ENCODE measurements around the gene DCTPP1.
"Not testable (repeated sequence)": the region's sequence is repeated elsewhere in the genome, so short reads cannot be mapped to it uniquely, and the experiment has no call there.

Gene DCTPP1

GRCh38 chr16:30464078-30464477 is 34.2 kb upstream of the DCTPP1 start:
- Histone ChIP-seq H3K27ac (ENCODE audit: low read length) (no peak overlapping the region), H3K36me3 (ENCODE audit: control insufficient read depth, insufficient read depth, low read length) (no peaks in the 10 kb centered on the region), H3K4me3 (ENCODE audit: low read length) (no peak overlapping the region), H3K9me3 (ENCODE audit: control insufficient read depth, insufficient read depth, low read length) (no peaks in the 10 kb centered on the region), H3K4me1 (ENCODE audit: control insufficient read depth, insufficient read depth, low read length) (no peaks in the 10 kb centered on the region), H3K27me3 (ENCODE audit: control insufficient read depth, insufficient read depth, low read length) (no peaks in the 10 kb centered on the region)
- no peak for DNase-seq (ENCODE audit: low read depth, low spot score)
- WGBS (ENCODE audit: insufficient coverage, insufficient read length), result no CpG with 5 or more reads among the region's 7 CpGs

GRCh38 chr16:30461426-30461825 is 31.6 kb upstream of the DCTPP1 start:
- WGBS (ENCODE audit: insufficient coverage, insufficient read length), result no CpG with 5 or more reads among the region's 5 CpGs
- H3K27me3 ChIP-seq (ENCODE audit: control insufficient read depth, insufficient read depth, low read length); H3K4me1 ChIP-seq (ENCODE audit: control insufficient read depth, insufficient read depth, low read length); H3K27ac ChIP-seq (ENCODE audit: low read length); DNase-seq (ENCODE audit: low read depth, low spot score); H3K9me3 ChIP-seq (ENCODE audit: control insufficient read depth, insufficient read depth, low read length); H3K4me3 ChIP-seq (ENCODE audit: low read length); H3K36me3 ChIP-seq (ENCODE audit: control insufficient read depth, insufficient read depth, low read length): not testable (repeated sequence)

- Histone ChIP-seq H3K27me3 (ENCODE audit: control insufficient read depth, insufficient read depth, low read length) (no peaks in the 10 kb centered on the region), H3K36me3 (ENCODE audit: control insufficient read depth, insufficient read depth, low read length) (no peaks in the 10 kb centered on the region), H3K4me1 (ENCODE audit: control insufficient read depth, insufficient read depth, low read length) (no peaks in the 10 kb centered on the region), H3K4me3 (ENCODE audit: low read length) (no peak overlapping the region), H3K9me3 (ENCODE audit: control insufficient read depth, insufficient read depth, low read length) (no peaks in the 10 kb centered on the region), H3K27ac (ENCODE audit: low read length) (no peak overlapping the region)
- no peak for DNase-seq (ENCODE audit: low read depth, low spot score)
- WGBS (ENCODE audit: insufficient coverage, insufficient read length), result no CpG with 5 or more reads among the region's 11 CpGs
Observed at GRCh38 chr16:30459456-30459855, 29.6 kb upstream of the DCTPP1 start.

- Histone ChIP-seq H3K36me3 (ENCODE audit: control insufficient read depth, insufficient read depth, low read length) (no peaks in the 10 kb centered on the region), H3K4me1 (ENCODE audit: control insufficient read depth, insufficient read depth, low read length) (no peaks in the 10 kb centered on the region), H3K9me3 (ENCODE audit: control insufficient read depth, insufficient read depth, low read length) (no peaks in the 10 kb centered on the region), H3K27me3 (ENCODE audit: control insufficient read depth, insufficient read depth, low read length) (no peaks in the 10 kb centered on the region), H3K4me3 (ENCODE audit: low read length) (no peak overlapping the region), H3K27ac (ENCODE audit: low read length) (no peak overlapping the region)
- DNase-seq (ENCODE audit: low read depth, low spot score), result no peak
- WGBS (ENCODE audit: insufficient coverage, insufficient read length), result no CpG with 5 or more reads among the region's 22 CpGs
Observed at GRCh38 chr16:30458561-30459394, 28.9 kb upstream of the DCTPP1 start.

- Histone ChIP-seq H3K4me1 (ENCODE audit: control insufficient read depth, insufficient read depth, low read length) (no peaks in the 10 kb centered on the region), H3K27me3 (ENCODE audit: control insufficient read depth, insufficient read depth, low read length) (no peaks in the 10 kb centered on the region), H3K4me3 (ENCODE audit: low read length) (no peak overlapping the region), H3K27ac (ENCODE audit: low read length) (no peak overlapping the region), H3K9me3 (ENCODE audit: control insufficient read depth, insufficient read depth, low read length) (no peaks in the 10 kb centered on the region), H3K36me3 (ENCODE audit: control insufficient read depth, insufficient read depth, low read length) (no peaks in the 10 kb centered on the region)
- DNase-seq (ENCODE audit: low read depth, low spot score), result no peak
- no CpG with 5 or more reads among the region's 16 CpGs for WGBS (ENCODE audit: insufficient coverage, insufficient read length)
Observed at GRCh38 chr16:30457743-30458560, 28.1 kb upstream of the DCTPP1 start.

- Histone ChIP-seq H3K27me3 (ENCODE audit: control insufficient read depth, insufficient read depth, low read length) (no peaks in the 10 kb centered on the region), H3K4me3 (ENCODE audit: low read length) (no peak overlapping the region), H3K9me3 (ENCODE audit: control insufficient read depth, insufficient read depth, low read length) (no peaks in the 10 kb centered on the region), H3K36me3 (ENCODE audit: control insufficient read depth, insufficient read depth, low read length) (no peaks in the 10 kb centered on the region), H3K27ac (ENCODE audit: low read length) (no peak overlapping the region), H3K4me1 (ENCODE audit: control insufficient read depth, insufficient read depth, low read length) (no peaks in the 10 kb centered on the region)
- WGBS (ENCODE audit: insufficient coverage, insufficient read length), result no CpG with 5 or more reads among the region's 1 CpG
- DNase-seq (ENCODE audit: low read depth, low spot score), result no peak
Observed at GRCh38 chr16:30457256-30457655, 27.4 kb upstream of the DCTPP1 start.

GRCh38 chr16:30456302-30456701 is 26.5 kb upstream of the DCTPP1 start:
- Histone ChIP-seq H3K36me3 (ENCODE audit: control insufficient read depth, insufficient read depth, low read length) (no peaks in the 10 kb centered on the region), H3K4me1 (ENCODE audit: control insufficient read depth, insufficient read depth, low read length) (no peaks in the 10 kb centered on the region), H3K4me3 (ENCODE audit: low read length) (no peak overlapping the region), H3K27me3 (ENCODE audit: control insufficient read depth, insufficient read depth, low read length) (no peaks in the 10 kb centered on the region), H3K9me3 (ENCODE audit: control insufficient read depth, insufficient read depth, low read length) (no peaks in the 10 kb centered on the region), H3K27ac (ENCODE audit: low read length) (no peak overlapping the region)
- WGBS (ENCODE audit: insufficient coverage, insufficient read length), result no CpG with 5 or more reads among the region's 1 CpG
- DNase-seq (ENCODE audit: low read depth, low spot score), result no peak

GRCh38 chr16:30452709-30453580 is 23.1 kb upstream of the DCTPP1 start:
- not testable (repeated sequence) for DNase-seq (ENCODE audit: low read depth, low spot score); H3K9me3 ChIP-seq (ENCODE audit: control insufficient read depth, insufficient read depth, low read length); H3K4me3 ChIP-seq (ENCODE audit: low read length); H3K36me3 ChIP-seq (ENCODE audit: control insufficient read depth, insufficient read depth, low read length); H3K27ac ChIP-seq (ENCODE audit: low read length); H3K4me1 ChIP-seq (ENCODE audit: control insufficient read depth, insufficient read depth, low read length); H3K27me3 ChIP-seq (ENCODE audit: control insufficient read depth, insufficient read depth, low read length)
- no CpG with 5 or more reads among the region's 20 CpGs for WGBS (ENCODE audit: insufficient coverage, insufficient read length)

- H3K4me1 ChIP-seq (ENCODE audit: control insufficient read depth, insufficient read depth, low read length), result no peaks in the 10 kb centered on the region; the same call in 1 of the 2 replicates
- H3K36me3 ChIP-seq (ENCODE audit: control insufficient read depth, insufficient read depth, low read length), result no peaks in the 10 kb centered on the region
- H3K27me3 ChIP-seq (ENCODE audit: control insufficient read depth, insufficient read depth, low read length), result no peaks in the 10 kb centered on the region
- no peaks in the 10 kb centered on the region for H3K9me3 ChIP-seq (ENCODE audit: control insufficient read depth, insufficient read depth, low read length)
- no CpG with 5 or more reads among the region's 3 CpGs for WGBS (ENCODE audit: insufficient coverage, insufficient read length)
- DNase-seq (ENCODE audit: low read depth, low spot score), result no peak
- H3K27ac ChIP-seq (ENCODE audit: low read length), result no peak overlapping the region
- no peak overlapping the region for H3K4me3 ChIP-seq (ENCODE audit: low read length)
Observed at GRCh38 chr16:30449116-30449435, 19.2 kb upstream of the DCTPP1 start.

- H3K9me3 ChIP-seq (ENCODE audit: control insufficient read depth, insufficient read depth, low read length), result no peaks in the 10 kb centered on the region
- H3K4me3 ChIP-seq (ENCODE audit: low read length), result no peak overlapping the region
- no CpG with 5 or more reads among the region's 12 CpGs for WGBS (ENCODE audit: insufficient coverage, insufficient read length)
- no peak overlapping the region for H3K27ac ChIP-seq (ENCODE audit: low read length)
- no peak for DNase-seq (ENCODE audit: low read depth, low spot score)
- no peaks in the 10 kb centered on the region; the same call in 1 of the 2 replicates for H3K4me1 ChIP-seq (ENCODE audit: control insufficient read depth, insufficient read depth, low read length)
- H3K27me3 ChIP-seq (ENCODE audit: control insufficient read depth, insufficient read depth, low read length), result no peaks in the 10 kb centered on the region
- H3K36me3 ChIP-seq (ENCODE audit: control insufficient read depth, insufficient read depth, low read length), result no peaks in the 10 kb centered on the region
Observed at GRCh38 chr16:30447512-30448226, 17.8 kb upstream of the DCTPP1 start.
